ENCODE results near the gene GMEB2.

Gene GMEB2

GRCh38 chr20:63611646-63612045, 15.3 kb downstream of the GMEB2 start:
- Histone ChIP-seq H3K4me3 (ENCODE audit: low read length) (no peak overlapping the region), H3F3A (ENCODE audit: insufficient read depth, low read length) (no peaks in the 10 kb centered on the region), H3K27ac (ENCODE audit: low read length) (no peak overlapping the region), H3K27me3 (replicated peaks; ENCODE audit: insufficient read depth, low read length) (no peaks in the 10 kb centered on the region), H3K79me2 (ENCODE audit: low read length) (peaks cover 41% of the 10 kb centered on the region), H3K4me2 (ENCODE audit: low read depth, low read length) (no peak overlapping the region), H3K9me2 (replicated peaks; ENCODE audit: insufficient read depth, low read length) (no peaks in the 10 kb centered on the region), H2AFZ (ENCODE audit: low read length) (no peak overlapping the region), H3K4me1 (ENCODE audit: low read length) (no peaks in the 10 kb centered on the region), H3K36me3 (replicated peaks; ENCODE audit: insufficient read depth, low read length) (no peaks in the 10 kb centered on the region), H3K9me3 (replicated peaks; ENCODE audit: insufficient read depth, low read length) (no peaks in the 10 kb centered on the region), H3K9ac (ENCODE audit: low read length) (no peak overlapping the region), H4K20me1 (ENCODE audit: insufficient read depth, low read length) (no peaks in the 10 kb centered on the region)
- TF ChIP-seq EZH2 (optimal IDR thresholded peaks at IDR 0.05; ENCODE audit: low read depth, low read length) (no peak), EZH2phosphoT487 (IDR thresholded peaks at IDR 0.05; ENCODE audit: low read length) (no peak), CTCF (IDR thresholded peaks at IDR 0.05; ENCODE audit: low read length) (no peak)
- no peak for DNase-seq

GRCh38 chr20:63610581-63611435, 16.1 kb downstream of the GMEB2 start:
- no peaks in the 10 kb centered on the region for H4K20me1 ChIP-seq (ENCODE audit: insufficient read depth, low read length)
- H3F3A ChIP-seq (ENCODE audit: insufficient read depth, low read length), result no peaks in the 10 kb centered on the region
- H3K4me2 ChIP-seq (ENCODE audit: low read depth, low read length), result no peak overlapping the region
- H2AFZ ChIP-seq (ENCODE audit: low read length), result no peak overlapping the region
- peaks cover 43% of the 10 kb centered on the region for H3K79me2 ChIP-seq (ENCODE audit: low read length)
- TF ChIP-seq EZH2 (optimal IDR thresholded peaks at IDR 0.05; ENCODE audit: low read depth, low read length), result no peak
- no peak for TF ChIP-seq CTCF (IDR thresholded peaks at IDR 0.05; ENCODE audit: low read length)
- no peak for TF ChIP-seq EZH2phosphoT487 (IDR thresholded peaks at IDR 0.05; ENCODE audit: low read length)
- H3K4me1 ChIP-seq (ENCODE audit: low read length), result no peaks in the 10 kb centered on the region
- H3K27me3 ChIP-seq (replicated peaks; ENCODE audit: insufficient read depth, low read length), result no peaks in the 10 kb centered on the region
- H3K9me3 ChIP-seq (replicated peaks; ENCODE audit: insufficient read depth, low read length), result no peaks in the 10 kb centered on the region
- H3K9me2 ChIP-seq (replicated peaks; ENCODE audit: insufficient read depth, low read length), result no peaks in the 10 kb centered on the region
- no peak overlapping the region for H3K27ac ChIP-seq (ENCODE audit: low read length)
- H3K36me3 ChIP-seq (replicated peaks; ENCODE audit: insufficient read depth, low read length), result no peaks in the 10 kb centered on the region
- no peak overlapping the region for H3K9ac ChIP-seq (ENCODE audit: low read length)
- no peak for DNase-seq
- no peak overlapping the region for H3K4me3 ChIP-seq (ENCODE audit: low read length)

GRCh38 chr20:63606686-63607085, 20.2 kb downstream of the GMEB2 start:
- Histone ChIP-seq H3F3A (ENCODE audit: insufficient read depth, low read length) (no peaks in the 10 kb centered on the region), H3K4me3 (ENCODE audit: low read length) (no peak overlapping the region), H3K36me3 (replicated peaks; ENCODE audit: insufficient read depth, low read length) (peaks cover 10% of the 10 kb centered on the region; the same call in 1 of the 2 replicates), H3K27ac (ENCODE audit: low read length) (no peak overlapping the region), H4K20me1 (ENCODE audit: insufficient read depth, low read length) (no peaks in the 10 kb centered on the region), H3K9ac (ENCODE audit: low read length) (no peak overlapping the region), H3K27me3 (replicated peaks; ENCODE audit: insufficient read depth, low read length) (no peaks in the 10 kb centered on the region), H3K4me2 (ENCODE audit: low read depth, low read length) (no peak overlapping the region), H3K9me2 (replicated peaks; ENCODE audit: insufficient read depth, low read length) (no peaks in the 10 kb centered on the region), H3K4me1 (ENCODE audit: low read length) (no peaks in the 10 kb centered on the region), H3K79me2 (ENCODE audit: low read length) (peaks cover 21% of the 10 kb centered on the region), H2AFZ (ENCODE audit: low read length) (no peak overlapping the region), H3K9me3 (replicated peaks; ENCODE audit: insufficient read depth, low read length) (no peaks in the 10 kb centered on the region)
- no peak for TF ChIP-seq EZH2phosphoT487 (IDR thresholded peaks at IDR 0.05; ENCODE audit: low read length)
- no peak for TF ChIP-seq CTCF (IDR thresholded peaks at IDR 0.05; ENCODE audit: low read length)
- TF ChIP-seq EZH2 (optimal IDR thresholded peaks at IDR 0.05; ENCODE audit: low read depth, low read length), result no peak
- no peak for DNase-seq
